ENCODE measurements around the gene CDKN2AIP. TPM values are rescaled to one million over a fixed set of nuclear protein-coding genes. Genes with fewer than 3 reads are reported as not detected.
"Not testable (repeated sequence)": the region's sequence is repeated elsewhere in the genome, so short reads cannot be mapped to it uniquely, and the experiment has no call there.

The CDKN2AIP gene
- total and polyA plus RNA-seq, 9 donors = 14.2 to 28.8 (median 19.2) TPM

DNA sequence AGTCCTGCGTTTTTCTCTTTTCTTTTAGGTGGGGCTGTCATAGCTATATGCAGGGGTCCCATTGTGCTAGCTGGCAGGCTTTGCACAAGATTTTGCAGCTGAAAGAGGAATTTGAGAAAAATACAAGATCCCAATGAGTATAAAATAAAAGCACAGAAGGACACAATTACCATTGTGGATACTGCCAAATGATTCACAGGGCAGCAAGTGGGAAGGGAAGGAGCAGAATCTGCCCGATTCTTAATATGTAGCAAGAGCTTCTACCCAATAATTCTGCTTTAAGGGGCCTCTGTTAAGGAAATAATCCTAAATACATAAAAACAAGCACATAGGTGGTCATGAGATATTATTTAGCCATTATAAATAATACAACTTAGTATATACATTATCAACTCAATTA is 34.5 kb downstream of the CDKN2AIP start:
- Histone ChIP-seq H3K27me3 (no peaks in the 10 kb centered on the region), H3K4me3 (no peak overlapping the region), H3K9me3 (no peaks in the 10 kb centered on the region), H3K4me1 (ENCODE audit: insufficient read depth) (no peaks in the 10 kb centered on the region), H3K27ac (no peak overlapping the region), H3K36me3 (no peaks in the 10 kb centered on the region)
- 58 to 74% (median 67%) methylated on average over 2 of the region's 2 CpGs for WGBS, 3 donors
- TF ChIP-seq POLR2A (IDR thresholded peaks at IDR 0.05) (no peak), EP300 (IDR thresholded peaks at IDR 0.05) (no peak)
- TF ChIP-seq, protein P1, sequence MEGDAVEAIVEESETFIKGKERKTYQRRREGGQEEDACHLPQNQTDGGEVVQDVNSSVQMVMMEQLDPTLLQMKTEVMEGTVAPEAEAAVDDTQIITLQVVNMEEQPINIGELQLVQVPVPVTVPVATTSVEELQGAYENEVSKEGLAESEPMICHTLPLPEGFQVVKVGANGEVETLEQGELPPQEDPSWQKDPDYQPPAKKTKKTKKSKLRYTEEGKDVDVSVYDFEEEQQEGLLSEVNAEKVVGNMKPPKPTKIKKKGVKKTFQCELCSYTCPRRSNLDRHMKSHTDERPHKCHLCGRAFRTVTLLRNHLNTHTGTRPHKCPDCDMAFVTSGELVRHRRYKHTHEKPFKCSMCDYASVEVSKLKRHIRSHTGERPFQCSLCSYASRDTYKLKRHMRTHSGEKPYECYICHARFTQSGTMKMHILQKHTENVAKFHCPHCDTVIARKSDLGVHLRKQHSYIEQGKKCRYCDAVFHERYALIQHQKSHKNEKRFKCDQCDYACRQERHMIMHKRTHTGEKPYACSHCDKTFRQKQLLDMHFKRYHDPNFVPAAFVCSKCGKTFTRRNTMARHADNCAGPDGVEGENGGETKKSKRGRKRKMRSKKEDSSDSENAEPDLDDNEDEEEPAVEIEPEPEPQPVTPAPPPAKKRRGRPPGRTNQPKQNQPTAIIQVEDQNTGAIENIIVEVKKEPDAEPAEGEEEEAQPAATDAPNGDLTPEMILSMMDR (IDR thresholded peaks at IDR 0.05) = no peak
- intact Hi-C loops (cut with DNase I) = loop anchor here in 1 of 4 donors (10.0 kb wide), 3 partner anchors 246 to 686 kb away; no protein-coding TSS in a partner anchor
- DNase-seq = no peak

- H3K36me3 ChIP-seq; H3K27ac ChIP-seq; H3K27me3 ChIP-seq; H3K9me3 ChIP-seq; H3K4me1 ChIP-seq (ENCODE audit: insufficient read depth); H3K4me3 ChIP-seq; DNase-seq; intact Hi-C loops (cut with DNase I): not testable (repeated sequence)
- WGBS, 3 donors = 94 to 96% (median 95%) methylated on average over 25 to 33 of the region's 33 CpGs
Measured at GRCh38 chr4:183482515-183483095, 38.2 kb downstream of the CDKN2AIP start.

DNA sequence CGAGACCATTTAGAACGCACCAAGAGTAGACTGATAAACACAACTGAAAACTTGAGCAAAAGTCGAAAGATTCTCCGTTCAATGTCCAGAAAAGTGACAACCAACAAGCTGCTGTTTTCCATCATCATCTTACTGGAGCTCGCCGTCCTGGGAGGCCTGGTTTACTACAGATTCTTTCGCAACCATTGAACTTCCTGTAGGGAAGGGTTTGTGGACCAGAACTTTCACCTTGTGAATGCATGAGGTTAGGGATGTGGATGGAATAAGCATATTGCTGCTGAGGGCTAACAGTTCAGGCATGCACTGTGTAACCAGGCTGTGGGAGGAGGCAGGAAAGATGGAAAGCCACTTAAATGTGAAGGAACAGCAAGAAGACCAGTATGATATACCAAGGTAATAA is 39.6 kb downstream of the CDKN2AIP start:
- intact Hi-C loops (cut with DNase I) = no loop called here
- H3K27me3 ChIP-seq = no peaks in the 10 kb centered on the region
- no peak for TF ChIP-seq EP300 (IDR thresholded peaks at IDR 0.05)
- TF ChIP-seq, protein P1 (IDR thresholded peaks at IDR 0.05) = no peak
- TF ChIP-seq POLR2A (IDR thresholded peaks at IDR 0.05) = no peak
- no peak overlapping the region for H3K27ac ChIP-seq
- no peaks in the 10 kb centered on the region for H3K36me3 ChIP-seq
- no peaks in the 10 kb centered on the region for H3K9me3 ChIP-seq
- H3K4me1 ChIP-seq (ENCODE audit: insufficient read depth) = no peaks in the 10 kb centered on the region
- no peak for DNase-seq
- no peak overlapping the region for H3K4me3 ChIP-seq
- 93 to 94% (median 94%) methylated on average over 7 of the region's 7 CpGs for WGBS, 3 donors

GRCh38 chr4:183485411-183486160 is 41.1 kb downstream of the CDKN2AIP start:
- no peaks in the 10 kb centered on the region for H3K27me3 ChIP-seq
- no peak overlapping the region for H3K4me3 ChIP-seq
- H3K4me1 ChIP-seq (ENCODE audit: insufficient read depth) = no peaks in the 10 kb centered on the region
- no peak overlapping the region for H3K27ac ChIP-seq
- intact Hi-C loops (cut with DNase I) = no loop called here
- 81 to 89% (median 81%) methylated on average over 11 of the region's 11 CpGs for WGBS, 3 donors
- no peaks in the 10 kb centered on the region for H3K36me3 ChIP-seq
- TF ChIP-seq, protein P1 (IDR thresholded peaks at IDR 0.05) = no peak
- no peak for DNase-seq
- no peaks in the 10 kb centered on the region for H3K9me3 ChIP-seq

GRCh38 chr4:183492791-183493222 is 48.4 kb downstream of the CDKN2AIP start:
- H3K9me3 ChIP-seq = no peaks in the 10 kb centered on the region
- 87 to 90% (median 89%) methylated on average over 3 of the region's 3 CpGs for WGBS, 3 donors
- H3K36me3 ChIP-seq = no peaks in the 10 kb centered on the region
- H3K27ac ChIP-seq = no peak overlapping the region
- no peaks in the 10 kb centered on the region for H3K4me1 ChIP-seq (ENCODE audit: insufficient read depth)
- TF ChIP-seq, protein P1 (IDR thresholded peaks at IDR 0.05) = no peak
- TF ChIP-seq POLR2A (IDR thresholded peaks at IDR 0.05) (no peak), EP300 (IDR thresholded peaks at IDR 0.05) (no peak)
- no peaks in the 10 kb centered on the region for H3K27me3 ChIP-seq
- DNase-seq = no peak
- no peak overlapping the region for H3K4me3 ChIP-seq
- intact Hi-C loops (cut with DNase I) = no loop called here
